ENCODE measurements around the gene SNX8. TPM values are rescaled to one million over a fixed set of nuclear protein-coding genes. Genes with fewer than 3 reads are reported as not detected.

The SNX8 gene
- total RNA-seq, 2 donors from 2014 or later, result 53.0 to 53.2 TPM

GRCh38 chr7:2253525-2254244 is 60.6 kb downstream of the SNX8 start:
- WGBS, 2 experiments (ENCODE audit: insufficient coverage in 1 of 2, insufficient read length in 1 of 2), result 97% methylated on average over 20 to 32 of the region's 32 CpGs
- no peak overlapping the region for H3K27ac Mint-ChIP-seq
- H3K4me3 ChIP-seq (ENCODE audit: low read length), result no peak overlapping the region

DNA sequence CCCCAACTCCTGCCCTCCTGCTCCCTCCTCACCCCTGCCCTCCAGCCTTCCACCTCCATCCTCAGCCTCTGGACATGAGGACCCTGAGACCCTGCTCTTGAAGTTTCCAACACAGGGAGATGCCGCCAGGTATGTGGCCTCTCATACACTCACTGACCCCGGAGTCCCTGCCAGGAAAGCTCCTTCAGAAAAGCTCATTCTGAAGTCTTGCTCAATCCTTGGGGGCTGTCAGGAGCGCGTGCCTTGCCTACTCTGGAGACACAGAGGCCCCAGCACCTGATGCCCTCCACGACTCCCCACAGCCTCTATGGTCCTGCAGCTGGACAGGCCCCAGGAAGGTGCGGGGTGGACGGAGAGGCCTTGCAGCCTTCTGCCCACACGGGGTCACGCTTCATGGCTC is 61.2 kb downstream of the SNX8 start:
- H3K4me3 Mint-ChIP-seq, result no peak overlapping the region
- no peak for TF ChIP-seq CTCF (conservative IDR thresholded peaks at IDR 0.05)
- H3K27ac Mint-ChIP-seq, result peak overlapping the region; percentile 26
- Histone ChIP-seq H3K4me1 (ENCODE audit: control insufficient read depth, insufficient read depth, low read length) (no peaks in the 10 kb centered on the region), H3K4me3 (ENCODE audit: low read length) (no peak overlapping the region), H3K9ac (ENCODE audit: extremely low read depth, low read length, poor library complexity, severe bottlenecking) (no peak overlapping the region), H3K9me3 (ENCODE audit: control insufficient read depth, low read length) (no peaks in the 10 kb centered on the region), H3K27me3 (ENCODE audit: control insufficient read depth, insufficient read depth, low read length, poor library complexity, severe bottlenecking) (no peaks in the 10 kb centered on the region), H3K36me3 (ENCODE audit: control insufficient read depth, insufficient read depth, low read length) (peaks cover 8% of the 10 kb centered on the region), H3K27ac (ENCODE audit: low read depth, low read length) (no peak overlapping the region)
- H3K36me3 Mint-ChIP-seq (ENCODE audit: low read depth), result peaks cover 37% of the 10 kb centered on the region
- H3K9me3 Mint-ChIP-seq, result no peaks in the 10 kb centered on the region
- H3K4me1 Mint-ChIP-seq, result no peaks in the 10 kb centered on the region
- H3K27me3 Mint-ChIP-seq (ENCODE audit: insufficient read depth), result no peaks in the 10 kb centered on the region
- DNase-seq, result no peak
- 95 to 99% methylated on average over 9 of the region's 9 CpGs for WGBS, 2 experiments (ENCODE audit: insufficient coverage in 1 of 2, insufficient read length in 1 of 2)

More at GRCh38 chr7:2253525-2254244, 60.6 kb downstream of the SNX8 start:
- no peaks in the 10 kb centered on the region for H3K9me3 Mint-ChIP-seq
- Histone ChIP-seq H3K9ac (ENCODE audit: extremely low read depth, low read length, poor library complexity, severe bottlenecking) (no peak overlapping the region), H3K27me3 (ENCODE audit: control insufficient read depth, insufficient read depth, low read length, poor library complexity, severe bottlenecking) (no peaks in the 10 kb centered on the region), H3K27ac (ENCODE audit: low read depth, low read length) (no peak overlapping the region), H3K9me3 (ENCODE audit: control insufficient read depth, low read length) (no peaks in the 10 kb centered on the region), H3K36me3 (ENCODE audit: control insufficient read depth, insufficient read depth, low read length) (peaks cover 8% of the 10 kb centered on the region), H3K4me1 (ENCODE audit: control insufficient read depth, insufficient read depth, low read length) (no peaks in the 10 kb centered on the region)
- no peak for TF ChIP-seq CTCF (conservative IDR thresholded peaks at IDR 0.05)
- peaks cover 39% of the 10 kb centered on the region for H3K36me3 Mint-ChIP-seq (ENCODE audit: low read depth)
- no peak for DNase-seq
- no peaks in the 10 kb centered on the region for H3K27me3 Mint-ChIP-seq (ENCODE audit: insufficient read depth)
- H3K4me3 Mint-ChIP-seq, result no peak overlapping the region
- no peaks in the 10 kb centered on the region for H3K4me1 Mint-ChIP-seq

- 94 to 95% methylated on average over 9 to 24 of the region's 24 CpGs for WGBS, 2 experiments (ENCODE audit: insufficient coverage in 1 of 2, insufficient read length in 1 of 2)
These were observed 62.1 kb downstream of the SNX8 start for GRCh38 chr7:2251841-2252771.

More at GRCh38 chr7:2251841-2252771, 62.1 kb downstream of the SNX8 start:
- peaks cover 35% of the 10 kb centered on the region for H3K36me3 Mint-ChIP-seq (ENCODE audit: low read depth)
- no peak overlapping the region for H3K9ac ChIP-seq (ENCODE audit: extremely low read depth, low read length, poor library complexity, severe bottlenecking)
- no peak overlapping the region for H3K4me3 Mint-ChIP-seq
- no peaks in the 10 kb centered on the region for H3K27me3 ChIP-seq (ENCODE audit: control insufficient read depth, insufficient read depth, low read length, poor library complexity, severe bottlenecking)
- no peak for DNase-seq
- no peaks in the 10 kb centered on the region for H3K9me3 Mint-ChIP-seq
- H3K27ac ChIP-seq (ENCODE audit: low read depth, low read length), result no peak overlapping the region
- TF ChIP-seq CTCF (conservative IDR thresholded peaks at IDR 0.05), result no peak
- no peaks in the 10 kb centered on the region for H3K4me1 ChIP-seq (ENCODE audit: control insufficient read depth, insufficient read depth, low read length)
- H3K9me3 ChIP-seq (ENCODE audit: control insufficient read depth, low read length), result no peaks in the 10 kb centered on the region
- H3K4me3 ChIP-seq (ENCODE audit: low read length), result no peak overlapping the region
- H3K27me3 Mint-ChIP-seq (ENCODE audit: insufficient read depth), result no peaks in the 10 kb centered on the region
- H3K4me1 Mint-ChIP-seq, result no peaks in the 10 kb centered on the region
- peak overlapping the region; percentile 58 for H3K27ac Mint-ChIP-seq
- peaks cover 8% of the 10 kb centered on the region for H3K36me3 ChIP-seq (ENCODE audit: control insufficient read depth, insufficient read depth, low read length)

Data from endodermal cell (in vitro differentiated cells).